GM12873 (cell line): ENCODE measurements around the gene APOO.

Source experiments
- TF ChIP-seq, protein P1 (sequence below): IDR thresholded peaks from 2 replicates; pipeline ENCODE4 v1.5.1; 2012; ENCODE audit warnings: low read depth, mild to moderate bottlenecking, moderate library complexity, low read length, control low read depth; ENCODE audit not compliant: insufficient read depth; ENCODE audit errors: missing control alignments

APOO gene

DNA sequence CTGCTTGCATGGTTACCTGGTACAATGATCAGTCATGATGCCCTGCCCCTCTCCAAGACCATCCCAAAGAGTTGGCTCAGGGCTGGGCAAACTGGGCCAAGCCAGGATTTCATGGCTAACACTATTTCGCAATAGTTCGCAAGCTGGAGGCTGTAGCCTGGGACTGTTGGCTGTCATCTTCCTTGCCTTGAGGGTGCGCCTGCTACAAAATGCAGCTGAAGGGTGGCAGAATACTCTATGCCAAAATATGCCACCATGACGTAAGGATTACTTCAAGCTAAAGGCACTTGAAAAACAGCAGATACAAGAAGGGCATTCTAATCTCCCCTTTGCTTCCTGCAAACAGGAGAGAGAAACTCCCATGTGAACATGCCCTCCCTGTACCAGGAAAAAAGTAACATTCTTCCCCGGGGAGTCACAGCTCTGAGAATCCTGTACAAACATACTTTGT lies 103.8 kb downstream of the APOO start:
- TF ChIP-seq, protein P1, sequence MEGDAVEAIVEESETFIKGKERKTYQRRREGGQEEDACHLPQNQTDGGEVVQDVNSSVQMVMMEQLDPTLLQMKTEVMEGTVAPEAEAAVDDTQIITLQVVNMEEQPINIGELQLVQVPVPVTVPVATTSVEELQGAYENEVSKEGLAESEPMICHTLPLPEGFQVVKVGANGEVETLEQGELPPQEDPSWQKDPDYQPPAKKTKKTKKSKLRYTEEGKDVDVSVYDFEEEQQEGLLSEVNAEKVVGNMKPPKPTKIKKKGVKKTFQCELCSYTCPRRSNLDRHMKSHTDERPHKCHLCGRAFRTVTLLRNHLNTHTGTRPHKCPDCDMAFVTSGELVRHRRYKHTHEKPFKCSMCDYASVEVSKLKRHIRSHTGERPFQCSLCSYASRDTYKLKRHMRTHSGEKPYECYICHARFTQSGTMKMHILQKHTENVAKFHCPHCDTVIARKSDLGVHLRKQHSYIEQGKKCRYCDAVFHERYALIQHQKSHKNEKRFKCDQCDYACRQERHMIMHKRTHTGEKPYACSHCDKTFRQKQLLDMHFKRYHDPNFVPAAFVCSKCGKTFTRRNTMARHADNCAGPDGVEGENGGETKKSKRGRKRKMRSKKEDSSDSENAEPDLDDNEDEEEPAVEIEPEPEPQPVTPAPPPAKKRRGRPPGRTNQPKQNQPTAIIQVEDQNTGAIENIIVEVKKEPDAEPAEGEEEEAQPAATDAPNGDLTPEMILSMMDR, result no peak

DNA sequence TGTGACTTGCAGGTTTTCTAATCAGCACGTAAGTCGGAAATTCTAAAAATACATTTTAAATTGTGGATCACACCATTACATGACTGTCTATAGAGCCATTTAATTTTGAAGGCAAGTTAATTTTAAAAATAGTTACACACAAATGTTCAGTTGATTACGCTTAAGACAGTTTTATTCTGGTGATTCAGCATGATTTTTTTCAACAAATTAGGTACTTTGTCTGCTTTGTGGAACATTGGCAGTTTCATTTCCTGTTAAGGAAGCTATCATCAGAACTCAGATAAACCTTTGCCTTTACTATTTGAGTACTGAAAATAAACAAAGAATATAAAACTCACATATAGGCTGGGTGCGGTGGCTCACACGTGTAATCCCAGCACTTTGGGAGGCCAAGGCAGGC lies 105.3 kb downstream of the APOO start:
- TF ChIP-seq, protein P1, result no peak

DNA sequence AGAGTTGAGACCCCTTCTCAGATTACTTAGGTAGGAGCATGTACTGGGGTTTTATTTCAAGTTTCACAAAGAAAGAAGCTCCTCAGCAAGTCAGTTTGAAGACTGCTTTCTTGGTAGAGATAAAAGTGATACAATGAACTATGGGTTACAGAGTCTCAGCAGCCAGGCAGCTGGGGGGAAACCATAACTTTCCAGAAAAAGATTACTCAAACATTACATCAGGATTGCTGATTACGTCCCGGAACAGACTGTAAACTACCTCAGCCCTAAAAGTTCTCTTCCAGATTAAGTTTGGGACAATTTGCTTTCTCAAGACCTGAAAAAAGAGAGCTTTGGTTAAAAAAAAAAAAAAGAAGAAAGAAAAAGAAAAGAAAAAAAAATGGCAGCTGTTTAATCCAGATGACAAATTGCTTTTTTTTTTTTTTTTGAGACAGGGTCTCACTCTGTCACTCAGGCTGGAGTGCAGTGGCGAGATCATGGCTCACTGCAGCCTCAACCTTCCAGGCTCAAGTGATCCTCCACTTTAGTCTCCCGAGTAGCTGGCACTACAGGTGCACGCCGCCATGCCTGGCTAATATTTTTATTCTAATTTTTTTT lies 108.2 kb downstream of the APOO start:
- TF ChIP-seq, protein P1, result no peak

DNA sequence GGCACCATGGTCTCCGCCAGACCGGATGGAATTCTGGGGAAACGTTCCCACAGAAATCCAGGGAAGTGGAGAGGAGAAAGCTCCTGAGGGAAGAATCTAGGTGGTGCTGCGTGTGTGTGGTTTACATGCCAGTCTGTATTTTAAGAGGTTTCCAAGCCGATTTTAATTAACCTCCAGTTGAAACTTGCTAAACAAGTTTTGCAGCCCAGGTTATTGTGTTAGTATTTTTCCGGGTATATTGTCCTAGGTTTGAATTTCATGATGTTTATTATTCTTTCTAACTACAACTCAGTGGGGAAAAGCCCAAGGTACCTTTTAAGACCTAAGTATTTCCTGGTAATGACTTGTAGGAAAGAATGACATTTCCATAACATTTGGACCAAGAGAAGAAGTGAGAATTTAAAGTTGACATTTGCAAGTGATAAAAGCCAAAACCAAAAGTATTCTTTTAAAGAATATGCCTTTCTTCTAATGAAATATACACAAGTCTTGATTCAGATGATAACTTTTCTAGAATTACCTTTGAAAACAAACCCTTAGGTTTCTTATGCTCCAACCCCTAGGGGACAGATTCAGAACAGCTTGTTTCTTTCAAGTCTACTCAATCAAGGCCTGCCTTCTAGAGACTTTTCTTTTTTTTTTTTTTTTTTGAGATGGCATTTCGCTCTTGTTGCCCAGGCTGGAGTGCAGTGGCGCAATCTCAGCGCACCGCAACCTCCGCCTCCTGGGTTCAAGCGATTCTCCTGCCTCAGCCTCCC lies 110.2 kb downstream of the APOO start:
- TF ChIP-seq, protein P1, result no peak

DNA sequence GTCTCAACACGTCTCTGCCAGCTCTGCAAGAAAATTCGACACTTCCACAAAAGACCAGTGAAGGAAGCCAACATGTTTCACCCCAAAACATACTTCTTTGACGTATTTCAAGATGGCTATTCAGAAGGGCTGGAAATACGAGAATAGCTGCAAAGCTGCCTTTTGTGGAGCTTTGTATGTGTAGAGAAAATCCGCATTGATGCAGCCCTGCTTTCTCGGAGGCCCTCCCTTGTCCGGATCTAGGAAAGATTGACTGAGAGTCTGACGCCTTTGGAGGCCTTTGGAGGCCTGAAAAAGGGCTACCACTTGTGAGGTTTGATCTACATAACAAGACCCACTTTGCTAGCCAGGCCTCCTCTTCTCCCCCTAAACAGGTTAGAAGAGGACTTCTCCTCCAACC lies 112.5 kb downstream of the APOO start:
- TF ChIP-seq, protein P1, result no peak

DNA sequence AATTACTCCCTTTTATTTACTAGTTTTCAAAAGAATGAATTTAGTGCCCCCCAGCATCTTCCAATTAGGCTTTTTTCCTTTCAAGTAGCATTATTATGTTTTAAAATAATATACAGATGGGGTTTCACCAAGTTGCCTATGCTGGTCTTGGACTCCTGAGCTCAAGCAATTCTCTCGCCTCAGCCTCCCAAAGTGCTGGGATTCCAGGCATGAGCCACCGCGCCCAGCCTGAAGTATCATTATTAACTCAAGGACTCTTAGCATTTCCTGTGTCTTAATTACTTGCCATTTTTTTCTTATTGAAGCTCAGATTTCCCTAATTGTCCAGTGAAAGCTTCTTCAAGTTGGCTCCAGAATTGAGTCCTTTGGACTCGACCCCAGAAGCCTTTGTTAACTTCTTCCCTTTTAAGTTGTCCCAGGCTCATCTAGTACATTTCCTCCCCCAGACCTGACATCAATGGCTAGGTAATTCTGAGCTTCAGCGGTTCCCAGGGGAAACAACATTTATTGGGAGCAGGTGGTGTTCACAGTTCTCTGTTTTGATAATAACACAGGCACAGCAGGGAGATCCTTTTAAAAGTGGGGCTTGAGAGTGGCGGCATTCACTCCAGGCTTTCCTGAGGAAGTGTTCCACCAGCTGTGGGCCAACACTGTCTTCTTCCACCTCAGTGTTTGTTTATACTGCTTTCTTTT lies 114.7 kb downstream of the APOO start:
- TF ChIP-seq, protein P1, result no peak

DNA sequence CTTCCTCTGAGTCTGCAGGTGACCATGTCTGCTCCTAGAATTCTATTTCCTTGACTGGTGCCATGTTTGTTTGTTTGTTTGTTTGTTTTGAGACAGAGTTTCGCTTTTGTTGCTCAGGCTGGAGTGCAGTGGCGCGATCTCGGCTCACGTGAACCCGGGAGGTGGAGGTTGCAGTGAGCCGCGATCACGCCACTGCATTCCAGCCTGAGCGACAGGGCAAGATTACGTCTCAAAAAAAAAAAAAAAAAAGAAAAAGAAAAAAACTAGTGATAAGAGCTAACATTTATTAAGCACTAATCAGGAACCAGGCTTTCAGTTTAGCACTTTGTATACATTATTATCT lies 117.6 kb downstream of the APOO start:
- TF ChIP-seq, protein P1, result no peak
